PC-3 (cell line): ENCODE measurements around the gene NLRP6.

ENCODE experiments used
- CTCF ChIP-seq: fragments of 300-600 bp; sonication (generic); conservative IDR thresholded peaks from 2 replicates; pipeline ENCODE4 v1.5.1; 2017; ENCODE audit warnings: antibody characterized with exemption, low read depth, mild to moderate bottlenecking, low read length
- EZH2 ChIP-seq: fragments of 300-600 bp; sonication (generic); IDR thresholded peaks from one replicate; pipeline ENCODE4 v1.6.1; 2017; ENCODE audit warnings: antibody characterized with exemption, mild to moderate bottlenecking, low read length; ENCODE audit not compliant: unreplicated experiment
- EZH2phosphoT487 ChIP-seq: fragments of 300-600 bp; sonication (generic); IDR thresholded peaks from 2 replicates; pipeline ENCODE4 v1.6.1; 2018; ENCODE audit warnings: mild to moderate bottlenecking, antibody characterized with exemption, low read length, borderline replicate concordance

GRCh38 chr11:281486-282161 is 3.4 kb downstream of the NLRP6 start:
- no peak for TF ChIP-seq CTCF
- TF ChIP-seq EZH2, result no peak
- no peak for TF ChIP-seq EZH2phosphoT487
